Mesenteric fat pad (tissue), 1 donor: Measurements from ENCODE around the gene KRT4. TPM values are rescaled to one million over a fixed set of nuclear protein-coding genes. Genes with fewer than 3 reads are reported as not detected.

Source experiments
- DNase-seq: peaks from one replicate; pipeline ENCODE4 v3.0.0-alpha.2; 2020; ENCODE audit warnings: low spot score
- total RNA-seq: library from RNA; stranded (reverse); fragmentation: NEBNext Ultra II Directional; extraction: Animal tissue kit (Norgen Biotek cat#: 25700); gene quantifications from one replicate; pipeline ENCODE4 v1.2.1, GENCODE V29; 2021
- donor health status: DM: yes; HTN: yes; CAD: no.

The KRT4 gene
- total RNA-seq, 1 donor from 2014 or later: not detected

DNA sequence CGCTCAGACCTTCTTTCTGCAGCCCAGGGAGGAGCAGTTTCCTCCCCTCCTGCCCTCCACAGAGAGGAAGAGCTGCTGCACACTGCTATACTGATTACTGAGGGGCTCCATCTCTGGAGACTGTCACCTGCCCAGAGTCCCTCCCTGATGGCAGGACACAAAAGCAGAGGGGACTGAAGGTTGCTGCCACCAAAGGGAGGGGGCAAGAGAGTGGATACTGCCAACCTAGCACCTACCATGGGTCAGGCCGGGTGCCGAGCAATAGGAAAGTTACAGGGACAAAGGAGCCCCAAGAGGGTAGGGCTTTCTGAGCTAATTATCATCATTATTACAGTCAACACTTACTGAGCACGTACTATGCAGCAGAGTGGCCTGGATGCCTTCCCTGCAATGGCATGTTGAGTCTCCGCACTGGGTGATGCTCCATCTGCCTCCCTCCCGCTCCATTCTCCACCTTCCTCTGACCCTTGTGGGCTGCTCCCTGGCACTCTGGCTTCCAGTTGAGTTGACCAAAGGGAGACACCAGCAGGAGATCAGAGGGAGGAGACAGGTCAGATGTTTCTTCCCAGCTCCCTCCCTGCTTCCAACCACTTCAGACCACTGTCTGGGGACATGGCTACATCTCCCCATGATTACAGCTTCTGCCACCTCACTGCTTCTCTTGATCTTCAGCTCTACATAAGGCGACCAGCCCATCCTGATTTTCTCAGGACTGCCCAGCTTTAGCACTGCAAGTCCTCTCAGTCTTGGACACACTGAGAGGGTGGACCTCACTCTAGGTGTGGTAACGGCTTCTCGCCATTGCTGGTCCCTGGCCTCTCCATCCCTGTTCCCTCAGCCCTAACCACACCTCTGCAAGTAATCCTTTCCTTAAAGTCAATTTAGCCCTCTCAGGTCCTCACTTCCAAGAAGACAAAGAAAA lies 22.8 kb upstream of the KRT4 start:
- no peak for DNase-seq

DNA sequence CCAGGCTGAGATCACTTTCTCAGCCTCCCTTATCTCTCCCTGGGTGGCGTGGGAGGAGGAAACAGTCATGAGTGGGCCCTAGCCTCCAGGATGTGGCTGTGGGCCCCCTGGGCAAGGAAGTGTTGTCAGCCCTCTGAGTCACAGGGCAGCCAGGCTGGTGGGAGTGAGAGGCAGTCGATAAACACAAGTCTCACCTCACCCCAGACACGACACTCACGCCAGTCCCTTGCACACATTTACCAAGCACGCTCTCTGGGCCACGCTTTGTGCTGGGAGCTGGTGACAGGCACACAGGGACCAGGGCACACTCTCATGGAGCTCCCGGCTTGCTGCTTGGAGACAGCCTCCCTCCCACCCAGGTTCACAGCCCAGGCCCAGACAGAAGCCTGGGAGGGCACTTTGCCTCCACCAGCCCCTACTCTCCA lies 22.1 kb upstream of the KRT4 start:
- DNase-seq: no peak

DNA sequence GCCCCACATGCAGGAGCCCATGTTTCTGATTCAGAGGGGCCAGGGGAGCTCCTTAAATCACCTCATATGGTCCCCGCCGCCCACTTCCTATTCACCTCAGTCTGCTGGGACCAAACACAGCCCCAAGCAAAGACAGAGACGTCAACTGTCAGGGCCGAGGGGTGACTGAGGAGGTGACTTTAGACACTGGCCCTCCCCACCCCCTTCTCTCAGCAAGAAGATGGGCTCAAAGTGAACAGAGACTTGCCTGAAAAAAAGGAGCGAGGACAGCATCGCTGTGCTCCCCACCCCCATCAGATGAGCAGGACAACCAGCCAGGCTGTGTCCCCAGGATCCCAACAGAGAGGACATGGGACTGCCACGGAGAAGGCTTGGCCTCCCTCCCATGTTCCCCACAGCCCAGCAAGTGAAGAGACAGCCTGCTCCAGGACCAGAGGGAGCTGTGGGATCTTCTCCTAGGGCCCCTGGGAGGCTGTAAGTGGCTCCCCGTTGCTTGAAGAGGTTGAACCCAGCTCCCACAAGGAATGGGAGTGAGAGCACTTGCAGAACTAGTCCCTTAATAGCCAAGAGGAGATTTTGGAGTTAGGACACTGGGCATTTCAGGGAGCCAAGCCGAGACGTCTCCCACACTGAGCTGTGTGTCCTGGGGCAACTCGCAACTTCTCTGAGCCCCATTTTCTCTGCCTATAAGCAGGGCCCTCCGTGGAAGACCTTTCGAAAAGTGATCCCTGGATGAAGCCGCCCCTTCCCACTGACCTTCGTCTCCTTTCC lies 21.5 kb upstream of the KRT4 start:
- DNase-seq: no peak

DNA sequence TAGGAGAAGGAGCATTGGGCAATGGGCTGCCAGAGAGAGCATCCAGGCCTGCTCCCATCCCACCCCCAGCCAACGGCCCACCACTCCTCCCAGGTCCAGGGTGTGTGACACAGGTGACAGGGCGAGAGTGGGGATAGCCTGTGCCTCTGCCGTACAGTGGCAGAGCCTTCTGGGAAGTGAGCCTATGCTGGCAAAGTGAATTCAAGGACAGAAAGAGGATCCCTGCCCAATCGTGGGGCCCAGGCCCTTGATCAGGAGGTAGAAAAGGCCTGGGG lies 20.7 kb upstream of the KRT4 start:
- no peak for DNase-seq

DNA sequence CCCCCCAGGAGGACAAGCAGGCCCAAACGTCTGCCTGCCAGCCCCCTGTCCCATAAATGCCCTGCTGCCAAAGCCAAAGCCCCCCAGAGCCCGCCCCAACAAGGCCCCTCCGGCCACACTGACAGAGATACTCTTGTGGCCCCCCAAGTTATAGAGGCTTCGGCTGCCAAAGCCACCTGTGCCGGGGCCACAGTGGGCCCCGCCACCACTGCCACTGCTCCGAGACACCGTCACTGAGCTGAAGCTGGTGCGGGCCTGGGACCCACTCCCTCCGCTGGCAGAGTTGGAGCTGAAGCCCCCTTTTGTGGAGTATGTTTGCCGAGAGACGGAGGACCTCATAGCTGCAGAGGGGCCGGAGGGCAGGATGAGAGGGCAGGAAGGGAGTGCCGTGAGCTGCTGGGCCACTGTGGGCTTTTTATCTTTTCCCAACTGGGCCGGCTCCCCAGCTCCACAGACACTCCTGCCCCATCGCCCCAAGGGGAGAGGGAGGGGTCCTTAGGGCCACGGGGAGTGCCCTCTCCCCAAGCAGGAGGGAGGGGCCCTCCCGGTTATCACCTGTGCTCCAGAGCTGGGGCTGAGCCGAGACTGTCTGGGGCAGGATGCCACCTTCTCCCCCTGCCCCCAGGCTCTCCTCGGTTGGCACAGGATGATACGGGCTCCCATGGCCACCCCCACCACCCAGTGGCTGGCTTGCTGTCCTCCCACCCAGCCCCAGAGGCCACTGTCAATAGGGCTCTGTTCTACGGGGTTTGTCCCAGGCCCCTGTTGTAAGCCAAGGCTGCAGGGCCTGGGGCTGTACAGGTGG lies 20.2 kb upstream of the KRT4 start, which contains the start of gene KRT79:
Gene KRT79, minus strand, starts transcription at position 390 of the 805 bp plus-strand sequence. Its CDS starts 51 bp downstream, at position 339.
- no peak for DNase-seq

DNA sequence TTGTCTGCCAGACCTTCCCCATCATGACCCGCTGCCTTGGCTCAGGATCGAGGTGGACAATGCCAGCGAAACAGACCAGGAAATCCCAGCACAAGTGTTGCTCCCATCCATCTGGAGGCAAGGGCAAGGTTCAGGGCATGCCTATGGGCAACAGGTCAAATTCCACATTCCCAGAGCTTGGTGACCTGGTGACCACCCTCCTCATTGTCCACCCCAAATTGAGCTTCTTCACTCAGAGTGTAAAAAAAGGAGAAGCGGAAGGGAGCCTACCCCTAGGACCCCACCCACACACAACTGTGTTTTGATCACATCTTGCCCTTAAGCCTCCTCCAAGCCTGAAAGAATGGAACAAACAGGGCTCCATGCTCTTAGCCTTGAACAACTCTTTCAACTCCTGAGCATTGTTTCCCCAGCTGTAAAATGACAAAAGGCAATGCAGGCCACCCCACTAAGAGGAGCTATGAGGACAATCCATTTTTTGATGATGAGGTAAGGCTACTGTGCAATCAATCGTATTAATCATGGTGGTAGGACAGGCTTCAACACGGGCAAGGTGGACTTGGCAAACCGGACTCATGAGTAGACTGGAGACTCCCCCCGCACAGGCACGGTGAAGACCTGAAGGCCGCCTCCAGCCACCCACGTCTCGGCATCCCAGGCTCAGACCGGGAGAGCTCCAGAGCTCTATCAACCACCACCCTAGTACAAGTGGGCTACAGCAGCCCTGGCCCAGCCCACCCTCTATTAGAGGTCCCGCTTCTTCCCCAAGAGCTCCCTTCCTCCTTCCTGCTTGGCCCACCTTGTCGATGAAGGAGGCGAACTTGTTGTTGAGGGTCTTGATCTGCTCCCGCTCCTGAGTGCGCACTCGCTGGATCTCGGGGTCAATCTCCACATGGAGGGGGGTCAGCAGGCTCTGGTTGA lies 19.3 kb upstream of the KRT4 start:
- DNase-seq: no peak

DNA sequence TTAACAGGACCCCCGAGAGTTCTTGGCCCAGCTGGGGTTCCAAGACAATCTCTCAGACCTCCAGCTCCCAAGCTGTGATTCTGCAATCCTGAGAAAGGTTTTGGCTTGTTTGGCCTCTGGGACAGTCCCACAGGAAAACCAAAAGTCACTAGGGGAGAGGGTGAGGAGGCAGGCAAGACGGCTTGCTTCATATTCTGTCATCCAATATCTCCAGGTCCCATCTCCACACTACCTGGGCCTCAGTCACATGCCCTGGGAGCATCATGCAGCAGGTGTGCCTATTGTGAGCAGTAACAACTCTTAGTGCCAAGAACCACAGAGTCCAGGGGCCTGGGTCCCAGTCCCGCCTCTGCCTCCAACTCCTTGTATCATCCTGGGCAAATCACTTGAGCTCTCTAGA lies 18.5 kb upstream of the KRT4 start:
- DNase-seq: no peak

DNA sequence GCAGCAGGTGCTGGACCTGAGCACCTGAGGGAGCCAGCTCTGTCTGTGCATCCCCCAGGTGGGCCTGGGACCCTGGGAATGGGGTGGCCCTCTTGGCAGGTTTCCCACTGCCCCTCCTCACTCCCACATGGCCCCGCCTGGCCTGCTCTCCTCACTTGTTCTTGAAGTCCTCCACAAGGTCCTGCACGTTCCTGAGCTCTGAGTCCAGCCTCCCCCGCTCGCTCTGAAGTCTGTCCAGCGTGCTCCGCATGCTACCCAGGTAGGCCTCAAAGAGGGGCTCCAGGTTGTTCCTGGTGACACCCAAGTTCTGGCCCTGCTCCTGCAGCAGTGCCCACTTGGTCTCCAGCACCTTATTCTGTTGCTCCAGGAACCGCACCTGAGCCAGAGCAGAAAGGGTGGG lies 17.3 kb upstream of the KRT4 start:
- DNase-seq: no peak

DNA sequence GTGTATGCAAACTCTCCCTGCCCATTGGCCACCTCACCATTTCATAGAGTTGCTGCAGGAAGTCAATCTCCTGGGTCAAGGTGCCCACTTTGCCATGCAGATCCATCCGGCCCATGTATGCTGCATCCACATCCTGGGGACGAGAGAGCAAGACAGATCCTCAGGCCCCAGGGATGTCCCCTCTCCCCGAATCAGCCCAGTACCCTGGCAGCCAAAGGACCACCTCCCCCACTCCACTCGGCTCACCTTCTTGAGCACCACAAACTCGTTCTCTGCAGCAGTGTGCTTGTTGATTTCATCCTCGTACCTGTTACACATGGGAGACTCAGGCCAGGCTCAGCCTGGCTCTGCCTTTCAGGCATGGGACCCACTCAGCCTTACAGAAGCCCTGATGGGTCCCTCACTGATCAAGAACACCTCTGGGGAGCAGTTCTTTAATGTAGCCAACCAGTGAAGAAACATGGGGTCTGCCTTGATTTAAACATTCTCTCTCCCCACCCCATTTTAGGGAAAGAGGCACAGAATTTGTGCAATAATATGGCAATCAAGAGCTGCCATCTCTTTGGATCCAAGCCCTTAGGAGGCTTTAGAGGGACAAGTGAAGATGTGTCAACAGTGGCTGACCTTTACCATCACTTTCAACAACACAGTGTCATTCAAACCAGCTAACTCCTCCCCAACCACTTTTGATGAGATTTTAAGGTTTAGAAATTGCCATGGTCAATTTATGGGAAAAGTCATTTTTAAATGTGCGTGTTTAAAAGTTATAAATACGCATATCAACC lies 16.3 kb upstream of the KRT4 start:
- no peak for DNase-seq

DNA sequence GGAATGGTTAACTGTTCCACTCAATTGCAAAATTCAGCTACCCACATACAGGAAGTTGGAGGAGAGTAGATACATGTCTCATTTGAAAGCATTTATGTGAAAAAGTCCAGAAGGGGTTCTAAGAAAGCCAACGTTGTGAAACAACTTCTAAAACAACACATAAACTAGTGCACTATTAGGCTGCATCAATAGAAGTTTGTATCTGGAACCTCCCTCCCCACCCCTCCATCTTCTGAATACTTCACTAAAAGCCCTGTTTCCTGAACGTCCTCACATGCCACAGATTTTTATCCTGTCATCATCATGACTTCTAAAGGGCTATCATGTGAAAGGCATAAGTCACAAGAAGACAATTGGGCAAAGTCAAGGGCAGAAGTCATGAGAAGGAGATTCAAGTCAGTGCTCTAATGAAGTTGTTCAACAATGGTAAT lies 14.7 kb upstream of the KRT4 start:
- no peak for DNase-seq

DNA sequence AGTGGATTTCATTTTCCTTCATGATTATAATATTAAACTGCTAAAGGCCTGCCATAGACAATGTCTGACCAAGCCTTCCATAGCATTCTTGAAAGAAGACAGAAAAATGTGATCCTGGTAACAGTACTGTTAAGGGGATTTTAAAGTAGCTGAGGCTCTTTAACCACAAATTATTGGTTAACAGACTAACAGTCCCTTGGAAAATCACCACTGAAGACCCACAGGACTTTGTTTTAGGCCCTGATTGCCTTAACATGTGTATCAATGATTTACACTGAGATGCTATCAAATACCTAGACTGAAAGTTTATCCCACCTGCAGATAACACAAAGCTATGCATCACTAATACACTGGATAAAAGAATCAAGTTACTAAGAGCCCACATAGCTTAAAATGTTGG lies 14.2 kb upstream of the KRT4 start:
- no peak for DNase-seq

DNA sequence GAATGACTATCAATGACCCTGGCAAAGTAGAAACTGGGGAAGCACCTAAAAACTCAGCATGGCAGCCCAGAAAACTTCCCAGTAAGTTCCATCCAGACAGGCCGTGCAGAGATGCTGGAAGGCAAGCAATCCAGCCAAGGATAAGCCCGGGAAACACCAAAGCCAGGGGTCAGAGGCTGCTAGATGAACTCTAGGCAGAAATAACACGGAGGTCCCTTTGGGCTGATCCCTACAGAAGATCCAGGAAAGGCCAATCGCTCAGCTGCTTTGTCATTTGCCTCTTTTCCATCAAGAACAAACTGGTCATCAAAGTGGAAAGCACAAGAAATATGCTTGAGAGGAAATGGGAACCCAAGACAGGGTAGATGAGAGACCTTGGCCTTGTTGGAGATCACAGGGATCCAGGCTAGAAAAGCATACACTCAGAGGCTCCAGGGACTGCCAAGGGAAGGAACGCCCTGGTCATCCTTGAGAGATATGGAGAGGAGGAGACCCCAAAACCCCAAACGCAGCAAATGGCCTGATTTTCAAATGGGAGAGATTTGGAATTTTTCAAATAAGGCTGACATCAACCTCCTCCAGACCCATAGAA lies 13.7 kb upstream of the KRT4 start:
- no peak for DNase-seq

DNA sequence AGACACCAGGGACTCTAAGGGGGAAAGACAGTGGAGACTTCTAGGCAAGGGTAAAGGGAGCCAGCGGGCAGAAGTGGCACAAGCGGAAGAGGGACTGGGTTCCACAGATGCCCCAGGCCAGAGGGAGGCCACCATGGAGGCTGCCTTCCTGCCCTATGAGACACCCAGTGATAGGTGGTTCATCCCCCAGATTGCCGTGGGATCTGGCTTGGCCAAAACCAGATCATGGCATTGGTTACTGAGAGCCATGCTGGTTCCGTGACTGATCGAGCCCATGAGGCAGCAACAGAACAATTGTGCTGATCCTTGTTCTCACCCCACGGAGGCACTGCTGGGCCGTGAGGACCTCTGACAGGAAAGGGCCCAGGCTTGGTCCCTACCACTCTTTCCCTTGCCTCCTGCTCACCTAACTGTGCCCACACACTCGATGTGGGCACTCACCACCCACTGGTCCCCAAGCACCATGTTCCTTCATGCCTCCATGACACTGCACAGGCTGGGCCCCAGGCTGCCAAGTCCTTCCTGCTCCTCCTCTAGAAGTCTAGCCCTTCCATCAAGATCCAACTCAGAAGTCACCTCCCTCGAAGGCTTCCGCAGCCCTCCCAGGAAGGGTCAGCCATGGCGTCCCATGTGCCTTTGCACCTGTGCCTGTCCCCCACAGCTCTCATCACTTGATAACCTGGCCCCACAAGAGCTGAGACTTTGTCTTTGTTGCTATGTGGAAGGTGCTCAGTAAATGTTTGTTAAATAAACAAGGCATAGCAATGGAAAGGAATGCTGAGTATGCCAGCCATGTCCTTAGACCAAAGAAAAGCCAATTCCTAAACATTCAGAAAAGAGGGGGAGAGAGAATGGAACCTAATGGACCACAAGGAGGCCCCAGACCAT lies 12.9 kb upstream of the KRT4 start:
- no peak for DNase-seq

DNA sequence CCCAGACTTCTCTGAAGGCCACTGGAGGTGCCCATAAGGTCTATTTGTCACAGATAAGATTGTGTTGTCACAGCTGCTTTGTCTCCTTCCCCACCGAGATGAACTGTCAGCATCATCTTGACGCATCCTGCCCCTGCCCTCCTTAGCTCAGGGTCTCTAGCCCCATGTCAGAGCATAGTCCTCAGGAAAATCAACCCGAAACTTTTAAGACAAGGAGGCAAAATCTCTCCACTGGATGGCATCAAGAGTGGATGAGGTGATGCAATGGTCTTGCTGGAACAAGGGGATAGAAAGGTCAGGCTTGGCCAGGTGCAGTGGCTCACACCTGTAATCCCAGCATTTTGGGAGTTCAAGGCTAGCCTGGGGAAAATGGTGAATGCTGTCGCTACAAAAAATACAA lies 12.0 kb upstream of the KRT4 start:
- DNase-seq: no peak

DNA sequence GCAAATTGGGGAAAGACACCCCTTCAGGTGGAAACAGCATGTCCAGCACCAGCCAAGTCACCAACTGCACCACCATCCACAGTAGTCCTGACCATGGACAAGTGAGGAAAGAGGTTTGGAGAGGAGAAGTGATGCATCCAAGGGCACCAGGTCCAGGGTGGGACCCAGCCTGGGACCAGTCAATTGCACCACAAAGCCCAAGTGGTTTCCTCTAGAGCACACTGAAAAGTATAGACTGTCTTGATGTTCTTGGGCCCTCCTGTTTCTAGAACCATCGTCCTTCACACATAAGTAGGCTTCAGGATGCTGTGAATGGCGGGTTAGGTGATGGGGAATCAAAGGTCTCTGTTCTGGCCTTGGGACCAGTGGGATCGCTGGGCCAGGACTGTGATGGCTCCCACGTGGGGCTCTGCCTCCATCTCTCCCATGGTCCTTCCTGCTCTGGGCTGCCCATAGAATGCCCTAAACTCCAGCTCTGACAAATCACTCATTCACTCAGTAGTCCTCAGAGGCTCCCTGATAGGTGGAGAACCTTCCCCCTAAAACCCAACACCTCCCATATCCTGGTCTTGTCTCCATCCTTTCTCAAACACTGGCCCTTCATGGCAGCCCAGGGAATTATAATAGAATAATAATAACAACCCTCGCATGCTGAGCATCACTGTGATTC lies 11.0 kb upstream of the KRT4 start:
- no peak for DNase-seq

DNA sequence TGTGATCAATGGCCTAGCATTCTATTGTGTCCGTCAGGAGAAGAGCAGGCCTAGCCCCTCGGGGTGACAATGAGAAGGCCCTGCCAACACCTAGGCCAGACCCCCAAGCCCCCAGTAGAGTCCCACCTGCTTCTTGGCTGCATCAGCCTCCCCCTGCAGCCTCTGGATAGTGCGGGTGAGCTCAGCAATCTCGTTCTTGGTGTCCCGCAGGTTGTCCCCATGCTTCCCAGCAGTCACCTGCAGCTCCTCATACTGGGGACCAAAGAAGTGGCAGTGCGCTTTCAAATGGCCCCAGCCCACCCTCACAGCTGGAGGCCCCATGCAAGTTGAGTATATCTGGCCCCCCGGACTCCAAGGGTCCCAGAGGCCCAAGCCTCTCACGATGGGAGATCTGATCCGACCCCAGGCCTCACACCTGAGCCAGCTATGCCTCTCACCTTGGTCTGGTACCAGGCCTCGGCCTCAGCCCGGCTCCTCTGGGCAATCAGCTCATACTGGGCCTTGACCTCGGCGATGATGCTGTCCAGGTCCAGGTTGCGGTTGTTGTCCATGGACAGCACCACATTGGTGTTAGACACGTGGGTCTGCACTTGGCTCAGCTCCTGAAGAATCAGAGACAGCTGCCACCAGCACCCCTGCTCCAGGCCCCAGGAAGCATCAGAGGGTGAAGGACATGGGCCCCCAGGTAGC lies 10.0 kb upstream of the KRT4 start:
- no peak for DNase-seq
